ENCODE data around the gene ADAMTSL3. TPM values are rescaled to one million over a fixed set of nuclear protein-coding genes. Genes with fewer than 3 reads are reported as not detected.

Gene ADAMTSL3
- total and polyA plus RNA-seq, 2 donors (not counting 1 experiment from before 2014, with no cell fraction given): 0.01 TPM; not detected in 1

DNA sequence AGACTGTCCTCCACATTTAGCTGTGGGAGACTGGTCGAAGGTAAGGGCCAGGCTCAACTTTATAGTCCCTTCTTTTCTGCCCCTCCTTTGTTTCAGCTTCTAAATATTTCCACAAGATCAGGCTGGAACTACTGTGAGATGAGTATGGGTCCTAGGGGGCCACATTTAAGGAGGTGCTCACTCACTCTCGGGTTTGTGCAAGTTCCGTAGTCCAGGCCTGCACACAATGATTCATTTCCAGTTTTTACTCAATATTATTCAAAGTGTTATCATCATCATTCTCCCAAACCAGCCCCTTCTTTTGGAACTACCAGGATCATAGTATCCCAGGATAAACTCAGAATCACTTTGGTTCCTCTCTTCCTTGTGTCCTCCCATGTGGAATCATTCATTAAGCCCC is 289.1 kb downstream of the ADAMTSL3 start:
- no peak for DNase-seq
- Histone ChIP-seq H3K9ac (ENCODE audit: low read length) (no peak overlapping the region), H3K4me3 (ENCODE audit: control extremely low read depth in 1 of 5, extremely low read depth in 1 of 5, insufficient read depth in 1 of 5, low read depth in 2 of 5, low read length in 4 of 5) (no peak overlapping the region), H3K4me2 (replicated peaks; ENCODE audit: low read depth, low read length, poor library complexity, severe bottlenecking) (no peak overlapping the region), H3K36me3 (replicated peaks in 1 of 2; ENCODE audit: control extremely low read depth in 1 of 2, control insufficient read depth in 1 of 2, extremely low read depth in 1 of 2, insufficient read depth in 2 of 2, low read length in 1 of 2) (no peaks in the 10 kb centered on the region), H3K79me2 (ENCODE audit: control insufficient read depth, insufficient read depth, low read length) (no peaks in the 10 kb centered on the region), H3K9me3 (ENCODE audit: control extremely low read depth in 1 of 3, control insufficient read depth in 2 of 3, insufficient read depth in 1 of 3, low read length in 2 of 3) (no peaks in the 10 kb centered on the region), H3K4me1 (ENCODE audit: control insufficient read depth in 2 of 2, insufficient read depth in 2 of 2, low read length in 2 of 2) (no peaks in the 10 kb centered on the region), H2AFZ (ENCODE audit: insufficient read depth, low read depth, low read length, poor library complexity, severe bottlenecking) (no peak overlapping the region), H3K27me3 (replicated peaks in 1 of 4; ENCODE audit: control extremely low read depth in 1 of 4, control insufficient read depth in 3 of 4, insufficient read depth in 4 of 4, low read length in 3 of 4) (no peaks in the 10 kb centered on the region), H4K20me1 (ENCODE audit: control insufficient read depth, insufficient read depth, low read length, poor library complexity, severe bottlenecking) (no peaks in the 10 kb centered on the region), H3K27ac (ENCODE audit: low read length in 2 of 2) (no peak overlapping the region)
- Mint-ChIP-seq H3K4me3 (no peak overlapping the region), H3K27me3 (no peaks in the 10 kb centered on the region), H3K27ac (no peak overlapping the region), H3K9me3 (ENCODE audit: insufficient read depth) (no peaks in the 10 kb centered on the region), H3K4me1 (no peaks in the 10 kb centered on the region)
- no peak for ATAC-seq (ENCODE audit: low read depth)
- TF ChIP-seq EZH2 (IDR thresholded peaks at IDR 0.05; ENCODE audit: borderline replicate concordance, insufficient read depth, low read depth, low read length, poor library complexity, severe bottlenecking): no peak
- TF ChIP-seq, protein P1, sequence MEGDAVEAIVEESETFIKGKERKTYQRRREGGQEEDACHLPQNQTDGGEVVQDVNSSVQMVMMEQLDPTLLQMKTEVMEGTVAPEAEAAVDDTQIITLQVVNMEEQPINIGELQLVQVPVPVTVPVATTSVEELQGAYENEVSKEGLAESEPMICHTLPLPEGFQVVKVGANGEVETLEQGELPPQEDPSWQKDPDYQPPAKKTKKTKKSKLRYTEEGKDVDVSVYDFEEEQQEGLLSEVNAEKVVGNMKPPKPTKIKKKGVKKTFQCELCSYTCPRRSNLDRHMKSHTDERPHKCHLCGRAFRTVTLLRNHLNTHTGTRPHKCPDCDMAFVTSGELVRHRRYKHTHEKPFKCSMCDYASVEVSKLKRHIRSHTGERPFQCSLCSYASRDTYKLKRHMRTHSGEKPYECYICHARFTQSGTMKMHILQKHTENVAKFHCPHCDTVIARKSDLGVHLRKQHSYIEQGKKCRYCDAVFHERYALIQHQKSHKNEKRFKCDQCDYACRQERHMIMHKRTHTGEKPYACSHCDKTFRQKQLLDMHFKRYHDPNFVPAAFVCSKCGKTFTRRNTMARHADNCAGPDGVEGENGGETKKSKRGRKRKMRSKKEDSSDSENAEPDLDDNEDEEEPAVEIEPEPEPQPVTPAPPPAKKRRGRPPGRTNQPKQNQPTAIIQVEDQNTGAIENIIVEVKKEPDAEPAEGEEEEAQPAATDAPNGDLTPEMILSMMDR (IDR thresholded peaks at IDR 0.05): no peak
- intact Hi-C loops (cut with micrococcal nuclease): no loop called here
- CTCF ChIA-PET: no interaction called here
- POLR2A ChIA-PET: no interaction called here
- WGBS (ENCODE audit: insufficient coverage): 80% methylated on average over 3 of the region's 3 CpGs

- TF ChIP-seq, protein P1 (IDR thresholded peaks at IDR 0.05): no peak
- no peak for TF ChIP-seq EZH2 (IDR thresholded peaks at IDR 0.05; ENCODE audit: borderline replicate concordance, insufficient read depth, low read depth, low read length, poor library complexity, severe bottlenecking)
- no peaks in the 10 kb centered on the region for H3K79me2 ChIP-seq (ENCODE audit: control insufficient read depth, insufficient read depth, low read length)
- ATAC-seq (ENCODE audit: low read depth) (no peak), DNase-seq (no peak)
- ChIA-PET POLR2A (no interaction called here), CTCF (no interaction called here)
- Mint-ChIP-seq H3K4me3 (no peak overlapping the region), H3K4me1 (no peaks in the 10 kb centered on the region), H3K27me3 (no peaks in the 10 kb centered on the region), H3K27ac (no peak overlapping the region), H3K9me3 (ENCODE audit: insufficient read depth) (no peaks in the 10 kb centered on the region)
- intact Hi-C loops (cut with micrococcal nuclease): no loop called here
- H3K27me3 ChIP-seq (replicated peaks in 1 of 4; ENCODE audit: control extremely low read depth in 1 of 4, control insufficient read depth in 3 of 4, insufficient read depth in 4 of 4, low read length in 3 of 4): no peaks in the 10 kb centered on the region
- no peak overlapping the region for H3K27ac ChIP-seq (ENCODE audit: low read length in 2 of 2)
- no peaks in the 10 kb centered on the region for H3K9me3 ChIP-seq (ENCODE audit: control extremely low read depth in 1 of 3, control insufficient read depth in 2 of 3, insufficient read depth in 1 of 3, low read length in 2 of 3)
- no peaks in the 10 kb centered on the region for H3K36me3 ChIP-seq (replicated peaks in 1 of 2; ENCODE audit: control extremely low read depth in 1 of 2, control insufficient read depth in 1 of 2, extremely low read depth in 1 of 2, insufficient read depth in 2 of 2, low read length in 1 of 2)
- H3K4me2 ChIP-seq (replicated peaks; ENCODE audit: low read depth, low read length, poor library complexity, severe bottlenecking): no peak overlapping the region
- H4K20me1 ChIP-seq (ENCODE audit: control insufficient read depth, insufficient read depth, low read length, poor library complexity, severe bottlenecking): no peaks in the 10 kb centered on the region
- no peak overlapping the region for H3K4me3 ChIP-seq (ENCODE audit: control extremely low read depth in 1 of 5, extremely low read depth in 1 of 5, insufficient read depth in 1 of 5, low read depth in 2 of 5, low read length in 4 of 5)
- WGBS (ENCODE audit: insufficient coverage): no CpG with 5 or more reads among the region's 4 CpGs
- H2AFZ ChIP-seq (ENCODE audit: insufficient read depth, low read depth, low read length, poor library complexity, severe bottlenecking): no peak overlapping the region
- H3K4me1 ChIP-seq (ENCODE audit: control insufficient read depth in 2 of 2, insufficient read depth in 2 of 2, low read length in 2 of 2): no peaks in the 10 kb centered on the region
- H3K9ac ChIP-seq (ENCODE audit: low read length): no peak overlapping the region
Measured at GRCh38 chr15:83943849-83944404, 290.0 kb downstream of the ADAMTSL3 start.
